GM18502 (cell line): ENCODE measurements around the gene IGF1R.

Experiments
- ATAC-seq: cut with Tn5 transposase; IDR thresholded peaks from one replicate; pipeline ENCODE4 v1.9.1; 2021; ENCODE audit warnings: mild to moderate bottlenecking; ENCODE audit not compliant: unreplicated experiment, poor library complexity

Gene IGF1R

GRCh38 chr15:98720577-98721565 lies 72.5 kb downstream of the IGF1R start:
- ATAC-seq: no peak

GRCh38 chr15:98722209-98722608 lies 73.9 kb downstream of the IGF1R start:
- no peak for ATAC-seq

GRCh38 chr15:98722645-98723044 lies 74.3 kb downstream of the IGF1R start:
- ATAC-seq: no peak

- no peak for ATAC-seq
Measured at GRCh38 chr15:98723195-98723594, 74.9 kb downstream of the IGF1R start.

GRCh38 chr15:98724048-98724447 lies 75.7 kb downstream of the IGF1R start:
- no peak for ATAC-seq

GRCh38 chr15:98724494-98724893 lies 76.2 kb downstream of the IGF1R start:
- no peak for ATAC-seq

- ATAC-seq: no peak
Measured at GRCh38 chr15:98725874-98726273, 77.5 kb downstream of the IGF1R start.

- ATAC-seq: no peak
Measured at GRCh38 chr15:98727115-98728040, 79.0 kb downstream of the IGF1R start.

GRCh38 chr15:98728082-98728810 lies 79.9 kb downstream of the IGF1R start:
- ATAC-seq: no peak

GRCh38 chr15:98728811-98729160 lies 80.4 kb downstream of the IGF1R start:
- ATAC-seq: no peak

GRCh38 chr15:98729446-98730042 lies 81.2 kb downstream of the IGF1R start:
- ATAC-seq: no peak

- ATAC-seq: no peak
Measured at GRCh38 chr15:98730860-98731711, 82.7 kb downstream of the IGF1R start.

GRCh38 chr15:98731712-98732450 lies 83.5 kb downstream of the IGF1R start:
- ATAC-seq: no peak

- ATAC-seq: no peak
Measured at GRCh38 chr15:98733098-98733497, 84.8 kb downstream of the IGF1R start.

- no peak for ATAC-seq
Measured at GRCh38 chr15:98734466-98735199, 86.3 kb downstream of the IGF1R start.

GRCh38 chr15:98735304-98735703 lies 87.0 kb downstream of the IGF1R start:
- ATAC-seq: no peak

- no peak for ATAC-seq
Measured at GRCh38 chr15:98735895-98736617, 87.7 kb downstream of the IGF1R start.
